GM18909 (cell line): ENCODE results near the gene WDR26.
"Not testable (repeated sequence)": the region's sequence is repeated elsewhere in the genome, so short reads cannot be mapped to it uniquely, and the experiment has no call there.

Source experiments
- ATAC-seq: cut with Tn5 transposase; IDR thresholded peaks from one replicate; pipeline ENCODE4 v1.9.1; 2021; ENCODE audit warnings: mild to moderate bottlenecking; ENCODE audit not compliant: unreplicated experiment, poor library complexity

Gene WDR26

GRCh38 chr1:224435318-224435763 is 744 bp upstream of the WDR26 start:
- ATAC-seq = peak; percentile 10

DNA sequence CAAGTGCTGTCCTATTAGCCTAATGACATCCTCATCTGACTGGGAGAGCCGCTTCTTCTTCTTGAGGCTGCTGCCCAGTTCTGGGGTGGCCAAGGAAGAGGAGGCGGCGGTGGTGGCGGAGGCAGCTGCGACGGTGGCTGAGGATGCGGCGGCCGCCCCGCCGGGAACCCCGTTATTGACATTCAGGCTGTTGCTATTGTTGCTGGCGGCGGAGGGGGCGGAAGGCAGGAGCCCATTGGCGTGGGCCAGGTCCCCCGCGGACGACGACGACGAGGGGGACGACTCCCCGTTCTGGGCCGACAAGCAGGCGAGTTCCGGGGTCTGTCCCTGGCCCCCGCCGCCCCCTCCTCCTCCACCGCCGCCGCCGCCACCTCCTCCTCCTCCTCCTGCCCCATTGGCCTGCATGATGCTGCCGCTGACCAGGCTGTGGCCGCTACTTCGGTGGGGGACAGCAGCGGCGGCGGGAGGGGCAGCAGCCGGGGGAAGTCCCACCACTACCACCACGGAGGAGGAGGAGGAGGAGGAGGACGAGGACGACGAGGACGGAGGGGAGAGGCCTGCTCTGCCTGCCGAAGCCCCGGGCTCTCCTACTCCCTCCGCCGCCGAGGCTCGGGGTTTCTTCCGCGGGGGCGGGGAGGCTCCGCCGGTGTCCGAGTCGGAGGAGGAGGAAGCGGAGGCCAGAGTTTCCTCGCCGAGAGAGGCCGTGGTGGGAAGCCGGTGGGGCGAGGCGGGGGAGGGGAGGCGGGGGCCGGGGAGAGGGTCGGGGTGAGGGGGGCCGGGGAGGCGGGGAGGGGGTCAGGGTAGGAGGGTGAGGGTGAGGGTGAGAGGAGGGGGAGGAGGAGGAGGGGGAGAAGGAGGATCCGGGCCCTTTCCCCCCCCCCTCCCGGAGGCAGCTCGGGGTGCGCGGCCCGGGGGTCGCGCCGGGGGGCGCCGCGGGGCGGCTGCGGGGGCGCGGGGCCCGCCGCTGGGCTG is 610 bp downstream of the WDR26 start:
- no peak for ATAC-seq

GRCh38 chr1:224433041-224433691 is 1.4 kb downstream of the WDR26 start:
- ATAC-seq = no peak

DNA sequence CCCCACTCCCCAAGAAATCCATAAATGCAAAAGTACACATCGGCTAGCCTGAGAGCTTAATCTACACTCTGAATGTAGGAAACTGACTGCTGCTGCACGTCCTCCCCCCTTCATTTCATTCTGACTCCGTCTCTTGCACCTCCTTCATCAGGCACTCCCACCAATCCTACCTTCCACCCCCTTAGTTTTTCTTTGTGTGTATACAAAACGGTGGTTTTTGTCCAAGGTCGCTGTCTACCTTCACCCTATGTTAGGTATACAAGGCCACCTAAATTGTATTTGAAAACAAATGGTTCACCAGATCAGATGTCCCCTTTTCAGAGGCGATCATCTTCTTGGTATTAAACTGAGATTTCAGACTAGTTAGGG is 1.9 kb downstream of the WDR26 start:
- ATAC-seq = no peak

GRCh38 chr1:224432146-224432545 is 2.5 kb downstream of the WDR26 start:
- no peak for ATAC-seq

DNA sequence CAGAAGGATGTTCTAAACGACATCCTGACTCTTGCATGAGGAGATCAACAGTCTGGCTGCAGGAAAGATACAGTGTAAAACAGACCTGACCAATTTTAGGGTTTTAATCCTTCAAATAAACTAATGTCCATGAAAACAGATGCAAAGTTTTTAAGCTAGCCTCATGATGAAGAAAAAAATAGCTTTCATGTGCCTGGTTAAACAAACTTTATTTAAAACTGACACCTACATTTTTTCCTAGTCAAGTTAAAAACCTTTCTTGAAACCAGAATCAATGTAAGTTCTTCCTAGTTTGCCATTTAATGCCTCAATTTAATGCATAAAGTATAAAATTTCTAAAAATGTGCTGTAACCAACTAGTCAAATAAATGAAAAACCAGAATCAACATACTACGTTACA is 2.9 kb downstream of the WDR26 start:
- ATAC-seq = no peak

DNA sequence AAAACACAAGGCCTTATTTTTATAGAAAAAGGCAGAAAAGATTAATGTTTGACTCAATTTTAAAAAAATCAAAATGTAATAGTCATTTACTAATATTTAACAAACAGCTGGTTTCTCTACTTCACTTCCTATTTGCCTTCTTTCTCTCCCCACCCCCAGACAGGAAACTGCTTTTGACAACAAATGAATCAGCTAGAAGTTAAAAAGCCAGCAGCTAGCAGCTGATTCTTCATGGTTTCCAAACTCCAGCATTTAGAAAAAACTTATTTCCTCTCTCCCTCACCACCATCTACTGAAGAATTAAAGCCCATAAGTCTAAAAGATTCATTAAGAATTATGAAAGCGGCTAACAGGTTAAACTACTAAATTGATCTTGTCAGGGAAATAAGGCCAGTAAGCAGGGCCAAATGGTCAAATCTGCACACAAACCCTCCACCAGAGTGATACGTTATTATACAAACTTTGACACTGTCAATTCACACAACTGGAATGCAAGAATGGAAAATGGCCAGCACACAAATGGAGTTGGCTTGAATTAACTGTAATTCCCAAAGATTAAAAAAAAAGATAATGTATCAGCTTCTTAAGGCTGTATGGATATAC is 4.0 kb downstream of the WDR26 start:
- no peak for ATAC-seq

GRCh38 chr1:224429616-224430326 is 4.8 kb downstream of the WDR26 start:
- ATAC-seq = no peak

- not testable (repeated sequence) for ATAC-seq
These were observed 5.9 kb downstream of the WDR26 start for GRCh38 chr1:224428713-224429112.

- ATAC-seq = no peak
These were observed 7.3 kb downstream of the WDR26 start for GRCh38 chr1:224427346-224427745.

DNA sequence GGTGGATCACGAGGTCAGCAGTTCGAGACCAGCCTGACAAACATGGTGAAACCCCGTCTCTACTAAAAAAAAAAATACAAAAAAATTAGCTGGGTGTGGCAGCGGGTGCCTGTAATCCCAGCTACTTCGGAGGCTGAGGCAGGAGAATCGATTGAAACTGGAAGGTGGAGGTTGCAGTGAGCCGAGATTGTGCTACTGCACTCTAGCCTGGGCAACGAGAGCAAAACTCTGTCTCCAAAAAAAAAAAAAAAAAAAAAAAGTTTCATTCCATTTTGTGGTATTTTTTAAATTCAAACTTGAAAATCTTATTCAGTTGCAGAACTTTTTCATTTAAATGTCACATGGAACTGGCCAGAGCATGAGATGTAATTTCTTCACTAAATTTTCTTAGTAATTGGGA is 7.7 kb downstream of the WDR26 start:
- not testable (repeated sequence) for ATAC-seq

DNA sequence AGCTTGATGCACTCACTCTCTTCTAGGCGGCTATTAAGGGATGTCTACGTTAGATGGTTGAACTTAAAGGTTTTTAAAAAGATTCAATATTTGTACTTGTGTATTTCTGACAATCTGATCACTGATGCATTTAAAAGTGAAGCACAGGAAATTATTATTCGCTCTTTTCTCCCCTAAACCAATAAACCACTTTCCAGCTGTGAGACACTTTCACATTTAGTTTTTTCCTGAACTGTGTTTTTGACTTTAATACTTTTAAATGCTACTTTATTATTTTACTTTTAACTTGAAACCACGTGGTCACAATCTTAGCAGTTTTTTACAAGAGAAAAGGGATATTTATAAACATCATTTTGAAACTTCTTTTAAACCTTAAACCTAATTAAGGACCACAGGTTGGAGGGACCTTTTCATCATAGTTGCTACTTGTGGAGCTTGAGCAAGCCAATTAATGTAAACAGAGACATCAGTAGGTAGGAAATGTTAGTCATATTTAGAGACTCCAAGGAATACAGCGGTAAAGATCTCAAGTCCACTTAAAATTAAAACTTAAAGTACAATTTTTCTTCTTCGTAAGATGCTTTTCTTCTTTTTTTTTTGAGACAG is 9.2 kb downstream of the WDR26 start:
- ATAC-seq = no peak

DNA sequence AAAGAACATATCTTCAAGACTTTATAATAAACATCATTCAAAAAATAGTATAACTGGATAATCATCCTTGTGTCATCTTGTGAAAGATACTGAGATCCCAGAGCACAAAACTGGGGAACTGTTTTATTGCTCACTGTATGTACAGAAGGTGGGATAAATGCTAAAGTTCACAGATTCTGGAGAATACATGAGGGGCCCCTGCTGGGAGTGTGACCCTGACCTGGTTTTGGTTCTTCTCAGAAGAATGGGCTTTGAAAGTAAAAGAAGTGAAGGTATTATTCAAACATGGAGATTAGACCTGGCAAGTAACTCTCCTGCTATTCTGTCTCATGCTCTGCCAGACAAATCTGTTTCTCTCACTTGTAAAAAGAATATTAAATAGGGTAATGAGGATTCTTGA is 14.5 kb downstream of the WDR26 start:
- ATAC-seq = no peak

DNA sequence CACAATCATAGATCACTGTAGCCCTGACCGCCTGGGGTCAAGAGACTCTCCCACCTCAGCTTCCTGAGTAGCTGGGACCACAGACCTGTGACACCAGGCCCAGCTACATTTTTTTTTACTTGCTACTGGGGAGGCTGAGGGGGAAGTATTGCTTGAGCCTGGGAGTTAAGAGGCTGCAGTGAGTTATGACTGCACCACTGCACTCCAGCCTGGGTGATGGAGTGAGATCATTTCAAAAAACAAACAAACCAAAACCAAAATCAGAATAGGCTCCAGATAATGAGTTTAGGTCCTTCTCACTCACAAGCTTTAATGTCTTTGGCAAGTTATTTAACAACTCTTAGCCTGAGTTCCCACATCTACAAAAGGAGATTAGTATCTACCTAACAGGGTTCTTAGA is 22.8 kb downstream of the WDR26 start:
- ATAC-seq = no peak

GRCh38 chr1:224408294-224408590 is 26.4 kb downstream of the WDR26 start:
- ATAC-seq = no peak

- ATAC-seq = no peak
These were observed 26.9 kb downstream of the WDR26 start for GRCh38 chr1:224407571-224408293.

DNA sequence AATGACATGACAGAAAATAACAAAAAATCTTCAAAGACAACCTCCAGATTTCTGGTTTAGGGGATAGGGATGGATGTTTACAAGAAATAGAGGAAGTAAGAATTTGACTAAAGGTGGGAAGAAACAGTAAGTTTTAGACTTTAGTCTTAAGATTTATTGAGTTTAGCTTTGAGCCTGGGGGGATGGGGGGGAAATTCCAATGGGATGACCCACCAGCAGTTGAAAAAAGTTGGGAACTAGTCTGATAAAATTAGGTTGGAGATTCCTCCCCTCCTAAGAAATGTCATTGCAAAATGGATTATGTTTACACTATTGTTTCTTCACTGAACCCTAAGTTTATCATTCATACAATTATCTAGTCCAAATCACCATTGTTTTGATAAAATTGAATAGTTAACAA is 28.4 kb downstream of the WDR26 start:
- ATAC-seq = no peak

- no peak for ATAC-seq
These were observed 29.0 kb downstream of the WDR26 start for GRCh38 chr1:224405604-224405970.

GRCh38 chr1:224404916-224405603 is 29.5 kb downstream of the WDR26 start:
- no peak for ATAC-seq
